Pons (tissue), 1 donor: ENCODE measurements around the gene ARHGAP1.
A peak's percentile ranks its signal among the peaks of the same experiment; 100 is the strongest.
"Not testable (repeated sequence)": the region's sequence is repeated elsewhere in the genome, so short reads cannot be mapped to it uniquely, and the experiment has no call there.

ENCODE experiments used
- DNase-seq: peaks from one replicate; pipeline ENCODE4 v3.0.0-alpha.2; 2016; ENCODE audit warnings: low spot score

The ARHGAP1 gene

GRCh38 chr11:46723359-46723680 lies 22.9 kb upstream of the ARHGAP1 start:
- no peak for DNase-seq

GRCh38 chr11:46722566-46723358 lies 22.3 kb upstream of the ARHGAP1 start:
- no peak for DNase-seq

GRCh38 chr11:46721286-46721685 lies 20.9 kb upstream of the ARHGAP1 start:
- no peak for DNase-seq

- no peak for DNase-seq
Observed at GRCh38 chr11:46719543-46720218, 19.3 kb upstream of the ARHGAP1 start.

GRCh38 chr11:46719048-46719542 lies 18.7 kb upstream of the ARHGAP1 start, which contains the start of gene F2:
Gene F2 (plus strand): TSS chr11:46719213. CDS start chr11:46719236, 23 bp downstream.
- DNase-seq: no peak

GRCh38 chr11:46718155-46719019 lies 18.0 kb upstream of the ARHGAP1 start:
- no peak for DNase-seq

GRCh38 chr11:46717825-46718154 lies 17.4 kb upstream of the ARHGAP1 start:
- not testable (repeated sequence) for DNase-seq

- no peak for DNase-seq
Observed at GRCh38 chr11:46712874-46713576, 12.6 kb upstream of the ARHGAP1 start.

- DNase-seq: no peak
Observed at GRCh38 chr11:46711303-46711702, 10.9 kb upstream of the ARHGAP1 start.

GRCh38 chr11:46710821-46711269 lies 10.4 kb upstream of the ARHGAP1 start:
- no peak for DNase-seq

- DNase-seq: not testable (repeated sequence)
Observed at GRCh38 chr11:46709351-46709750, 8.9 kb upstream of the ARHGAP1 start.

- DNase-seq: no peak
Observed at GRCh38 chr11:46706886-46707285, 6.5 kb upstream of the ARHGAP1 start.

GRCh38 chr11:46705070-46705688 lies 4.8 kb upstream of the ARHGAP1 start:
- DNase-seq: no peak

GRCh38 chr11:46701078-46701654 lies 747 bp upstream of the ARHGAP1 start:
- DNase-seq: no peak

- no peak for DNase-seq
Observed at GRCh38 chr11:46698597-46698996, 1.8 kb downstream of the ARHGAP1 start.

- no peak for DNase-seq
Observed at GRCh38 chr11:46697723-46698122, 2.7 kb downstream of the ARHGAP1 start.

- DNase-seq: peak; percentile 63
Observed at GRCh38 chr11:46697303-46697702, 3.1 kb downstream of the ARHGAP1 start.

GRCh38 chr11:46696212-46696558 lies 4.2 kb downstream of the ARHGAP1 start:
- DNase-seq: peak; percentile 98

GRCh38 chr11:46695345-46696211 lies 4.8 kb downstream of the ARHGAP1 start:
- no peak for DNase-seq

- DNase-seq: no peak
Observed at GRCh38 chr11:46694607-46695006, 5.8 kb downstream of the ARHGAP1 start.
